AG09319 (cell line): ENCODE results near the gene CDPF1.

ENCODE experiments used
- DNase-seq: peaks from one replicate; pipeline ENCODE4 v3.0.0-alpha.2; 2010; ENCODE audit warnings: low read depth; ENCODE audit errors: extremely low read depth
- TF ChIP-seq, protein P1 (sequence below): IDR thresholded peaks from 2 replicates; pipeline ENCODE4 v1.5.1; 2011; ENCODE audit warnings: low read depth, mild to moderate bottlenecking, inconsistent platforms, low read length, moderate library complexity

CDPF1 gene

DNA sequence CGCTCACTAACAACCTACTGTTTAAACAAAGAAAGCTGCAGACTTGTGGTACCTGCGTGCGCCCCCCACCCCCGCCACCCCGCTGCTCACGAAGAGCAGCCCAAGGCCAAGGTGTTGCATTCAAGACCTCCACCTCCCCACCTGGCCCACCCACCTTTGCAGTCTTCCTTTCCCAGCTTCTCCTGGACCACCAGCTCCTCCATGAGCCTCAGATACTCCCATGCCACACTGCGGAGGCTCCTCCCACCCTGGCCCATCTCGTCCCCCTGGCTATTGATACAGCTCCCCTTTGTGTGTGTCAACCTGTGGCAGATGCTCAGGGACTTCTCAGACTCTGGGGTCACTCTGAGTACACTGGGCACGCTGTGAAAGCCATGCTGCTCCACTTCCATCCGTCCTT lies 3.9 kb downstream of the CDPF1 start:
- no peak for DNase-seq
- TF ChIP-seq, protein P1, sequence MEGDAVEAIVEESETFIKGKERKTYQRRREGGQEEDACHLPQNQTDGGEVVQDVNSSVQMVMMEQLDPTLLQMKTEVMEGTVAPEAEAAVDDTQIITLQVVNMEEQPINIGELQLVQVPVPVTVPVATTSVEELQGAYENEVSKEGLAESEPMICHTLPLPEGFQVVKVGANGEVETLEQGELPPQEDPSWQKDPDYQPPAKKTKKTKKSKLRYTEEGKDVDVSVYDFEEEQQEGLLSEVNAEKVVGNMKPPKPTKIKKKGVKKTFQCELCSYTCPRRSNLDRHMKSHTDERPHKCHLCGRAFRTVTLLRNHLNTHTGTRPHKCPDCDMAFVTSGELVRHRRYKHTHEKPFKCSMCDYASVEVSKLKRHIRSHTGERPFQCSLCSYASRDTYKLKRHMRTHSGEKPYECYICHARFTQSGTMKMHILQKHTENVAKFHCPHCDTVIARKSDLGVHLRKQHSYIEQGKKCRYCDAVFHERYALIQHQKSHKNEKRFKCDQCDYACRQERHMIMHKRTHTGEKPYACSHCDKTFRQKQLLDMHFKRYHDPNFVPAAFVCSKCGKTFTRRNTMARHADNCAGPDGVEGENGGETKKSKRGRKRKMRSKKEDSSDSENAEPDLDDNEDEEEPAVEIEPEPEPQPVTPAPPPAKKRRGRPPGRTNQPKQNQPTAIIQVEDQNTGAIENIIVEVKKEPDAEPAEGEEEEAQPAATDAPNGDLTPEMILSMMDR = no peak

DNA sequence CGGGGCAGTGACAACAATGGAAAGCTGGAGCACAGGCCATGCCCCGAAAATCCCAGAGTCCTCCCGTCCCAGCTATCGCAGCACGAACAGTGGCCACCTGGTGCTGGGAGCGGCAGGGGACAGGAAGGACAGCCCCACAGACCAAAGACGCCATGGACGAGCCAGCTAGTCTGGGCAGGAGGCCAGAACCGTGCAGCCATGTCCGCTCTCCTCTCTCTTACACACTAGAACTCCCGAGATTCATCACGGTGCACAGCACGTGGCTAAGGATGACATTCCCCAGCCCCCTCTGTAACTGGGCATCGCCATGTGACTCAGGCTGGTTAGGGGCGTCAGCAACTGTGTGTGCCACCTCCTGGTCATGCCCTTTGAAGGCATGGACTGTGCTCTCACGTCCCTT lies 4.6 kb downstream of the CDPF1 start:
- no peak for DNase-seq
- TF ChIP-seq, protein P1 = no peak

DNA sequence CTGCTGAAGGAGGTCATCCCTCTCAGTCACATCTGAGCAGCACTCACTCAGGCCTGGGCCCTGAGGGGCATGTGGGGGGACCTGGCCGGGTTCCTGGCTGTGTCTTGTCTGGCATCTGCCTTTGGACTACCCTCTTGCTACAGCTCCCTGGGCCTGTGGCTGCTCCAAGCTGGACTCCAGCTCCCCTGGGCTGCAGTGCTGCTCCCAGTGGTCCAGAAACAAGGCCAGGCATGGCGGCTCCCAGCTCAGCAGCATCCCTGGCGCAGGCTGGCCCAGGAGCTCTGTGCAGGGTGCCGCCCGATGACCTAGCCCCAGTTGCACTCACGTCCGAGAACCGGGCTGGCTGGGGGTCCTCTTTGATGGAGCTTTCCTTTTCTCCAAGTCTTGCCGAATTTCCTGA lies 5.3 kb downstream of the CDPF1 start:
- TF ChIP-seq, protein P1 = no peak
- DNase-seq = no peak

DNA sequence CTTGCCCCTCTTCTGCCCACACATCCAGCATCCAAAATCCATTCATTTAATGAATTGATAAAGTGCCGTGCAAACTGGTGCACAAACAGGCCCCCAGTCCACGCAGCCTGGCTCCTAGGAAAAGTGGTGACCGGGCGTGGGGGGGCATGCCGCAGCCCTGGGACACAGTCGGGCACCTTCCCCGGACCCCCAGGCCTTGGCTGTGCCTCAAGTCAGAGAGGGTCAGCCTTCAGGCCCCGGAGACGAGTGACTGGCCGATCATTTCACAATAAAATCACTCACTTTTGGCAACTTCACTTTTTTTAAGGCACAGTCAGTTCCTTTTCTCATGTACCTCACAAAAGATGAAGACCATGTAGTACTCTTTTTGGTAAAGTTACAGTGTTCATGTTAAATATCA lies 8.0 kb downstream of the CDPF1 start:
- DNase-seq = no peak
- TF ChIP-seq, protein P1 = no peak

DNA sequence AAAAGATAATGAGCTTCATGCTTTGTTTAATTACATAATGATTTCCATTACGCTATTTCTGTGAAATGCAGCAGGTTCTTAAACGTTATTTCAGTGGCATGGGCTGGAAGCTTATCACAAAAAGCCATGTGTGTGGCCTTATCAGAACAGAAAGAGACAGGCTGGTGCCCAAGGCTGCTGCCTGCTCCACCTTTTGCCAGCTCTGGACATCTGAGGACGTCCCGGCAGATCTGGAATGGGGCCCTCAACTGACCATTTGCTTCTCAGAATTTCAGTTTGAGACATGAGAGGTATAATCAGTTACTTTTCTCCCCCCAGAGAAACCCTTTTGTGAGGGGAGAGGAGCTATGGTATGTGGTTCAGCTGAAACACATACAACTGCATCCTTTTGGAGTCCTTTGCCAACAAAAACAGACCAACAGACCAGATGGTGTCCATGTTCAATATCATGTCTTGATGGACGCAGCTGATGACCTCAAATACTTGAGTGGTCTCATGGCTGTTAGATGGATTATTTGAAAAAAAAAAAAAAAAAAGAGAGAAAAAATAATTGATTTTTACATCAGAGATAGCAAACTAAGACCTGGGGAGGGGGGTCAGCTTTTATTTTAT lies 8.6 kb downstream of the CDPF1 start:
- TF ChIP-seq, protein P1 = no peak

GRCh38 chr22:46240907-46241306 lies 9.2 kb downstream of the CDPF1 start:
- DNase-seq = no peak
- TF ChIP-seq, protein P1 = no peak

More for the DNA sequence above, 8.6 kb downstream of the CDPF1 start:
- no peak for DNase-seq

DNA sequence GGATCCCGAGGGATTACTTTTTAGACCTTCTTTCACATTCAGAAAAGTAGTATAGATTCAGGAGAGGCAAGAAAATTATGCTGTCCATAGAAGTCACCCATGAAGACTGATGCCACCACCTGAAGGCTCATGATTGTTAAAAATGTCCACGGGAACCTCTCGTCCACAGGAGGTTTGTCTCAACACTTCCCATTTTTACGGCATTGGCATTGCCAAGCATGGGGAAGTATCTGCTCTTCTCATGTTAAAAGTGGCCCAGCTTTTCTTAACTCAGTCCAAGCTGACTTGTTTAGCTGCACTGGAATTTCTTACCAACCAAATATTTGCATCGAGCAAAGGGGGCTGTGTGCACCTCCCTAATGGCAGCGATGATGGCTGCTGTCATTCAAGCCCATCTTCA lies 9.6 kb downstream of the CDPF1 start:
- DNase-seq = no peak
- TF ChIP-seq, protein P1 = no peak
